Inflammatory macrophage treated with lipopolysaccharide for 4 hours (primary cell): Measurements from ENCODE around the gene CHCHD10.
A peak's percentile ranks its signal among the peaks of the same experiment; 100 is the strongest.

ENCODE experiments used
- DNase-seq: peaks from one replicate; pipeline ENCODE4 v3.0.0-alpha.2; 2020

CHCHD10 gene

DNA sequence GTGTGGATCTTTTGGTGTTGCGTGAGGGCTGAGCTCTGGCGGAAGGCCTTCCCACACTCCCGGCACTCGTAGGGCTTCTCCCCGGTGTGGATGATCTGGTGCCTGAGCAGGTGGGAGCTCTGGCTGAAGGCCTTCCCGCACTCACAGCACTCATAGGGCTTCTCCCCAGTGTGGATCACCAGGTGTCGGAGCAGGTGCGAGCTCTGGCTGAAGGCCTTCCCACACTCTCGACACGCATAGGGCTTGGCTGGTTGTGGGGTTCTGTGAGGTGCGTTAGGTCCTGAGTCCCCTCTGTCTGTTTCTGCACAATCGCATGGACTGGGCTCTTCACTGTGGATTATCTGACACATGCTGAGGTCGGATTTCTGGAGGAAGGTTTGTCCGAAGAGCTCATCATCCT, 23.3 kb downstream of the CHCHD10 start:
- DNase-seq = no peak

- DNase-seq = no peak
Measured at GRCh38 chr22:23744001-23744400, 23.8 kb downstream of the CHCHD10 start.

- DNase-seq = no peak
Measured at GRCh38 chr22:23743303-23743705, 24.5 kb downstream of the CHCHD10 start.

DNA sequence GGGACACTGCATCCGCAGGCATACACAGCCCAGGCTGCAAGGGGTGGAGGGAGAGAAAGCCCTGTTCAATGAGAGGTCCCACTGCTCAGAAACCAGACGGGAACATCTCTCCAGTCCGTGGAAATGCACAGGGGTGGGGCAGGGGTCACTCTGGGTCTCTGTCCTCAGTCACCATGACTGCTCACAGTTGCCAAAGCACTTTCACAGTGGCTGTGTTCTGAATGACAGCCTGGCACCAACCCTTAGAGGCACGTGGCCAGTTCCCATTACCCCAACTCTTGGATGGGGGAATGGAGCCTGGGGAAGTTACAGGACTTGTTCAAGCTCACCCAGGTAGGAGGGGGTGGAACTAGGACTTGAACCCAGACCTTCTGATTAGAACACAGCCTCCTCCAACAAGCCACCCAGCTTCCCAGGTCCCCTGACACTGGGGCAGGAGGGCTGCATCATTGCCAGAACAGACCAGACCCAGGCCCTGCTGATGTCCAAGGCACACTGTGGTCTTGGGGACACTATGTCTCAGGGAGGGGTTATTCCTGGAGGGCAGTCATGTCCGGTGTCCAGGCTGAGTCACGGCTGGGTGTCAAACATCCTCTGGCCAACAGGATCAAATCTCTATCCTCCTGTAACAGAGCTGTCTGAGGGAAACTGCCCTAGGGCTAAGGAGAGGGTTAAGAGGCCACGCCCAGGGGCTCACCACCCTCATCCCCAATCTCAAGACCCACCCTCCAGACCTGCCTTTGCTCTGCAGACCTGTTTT, 25.1 kb downstream of the CHCHD10 start:
- DNase-seq = no peak

GRCh38 chr22:23737696-23738095, 30.1 kb downstream of the CHCHD10 start:
- DNase-seq = no peak

DNA sequence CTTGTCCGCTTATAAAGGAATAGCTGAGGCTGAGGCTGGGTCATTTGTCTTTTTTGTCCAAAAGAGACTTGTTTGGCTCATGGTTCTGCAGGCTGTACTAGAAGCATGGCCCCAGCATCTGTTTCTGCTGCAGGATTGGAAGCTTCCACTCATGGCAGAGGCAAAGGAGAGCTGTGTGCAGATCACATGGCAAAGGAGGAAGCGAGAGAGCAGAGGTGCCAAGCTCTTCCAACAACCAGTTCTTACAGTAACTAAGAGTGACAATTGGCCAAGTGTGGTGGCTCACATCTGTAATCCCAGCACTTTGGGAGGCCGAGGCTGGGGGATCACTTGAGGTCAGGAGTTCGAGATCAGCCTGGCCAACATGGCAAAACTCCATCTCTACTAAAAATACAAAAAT, 39.7 kb downstream of the CHCHD10 start:
- peak; percentile 47 for DNase-seq

DNA sequence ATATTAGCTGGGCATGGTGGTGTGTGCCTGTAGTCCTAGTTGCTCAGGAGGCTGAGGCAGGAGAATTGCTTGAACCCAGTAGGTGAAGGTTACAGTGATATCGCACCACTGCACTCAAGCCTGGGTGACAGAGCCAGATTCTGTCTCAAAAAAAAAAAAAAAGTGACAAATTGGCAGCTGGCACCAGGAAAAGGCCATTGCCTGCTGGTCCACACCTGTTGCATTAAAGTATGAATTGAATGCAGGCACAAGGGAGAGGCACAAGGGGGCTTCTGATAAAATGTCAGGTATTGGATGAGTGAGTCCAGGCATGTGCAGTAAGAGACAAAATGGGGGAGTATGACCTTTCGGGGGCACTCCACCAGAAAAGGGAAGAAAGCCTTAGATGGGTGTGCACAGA, 45.0 kb downstream of the CHCHD10 start:
- DNase-seq = no peak

DNA sequence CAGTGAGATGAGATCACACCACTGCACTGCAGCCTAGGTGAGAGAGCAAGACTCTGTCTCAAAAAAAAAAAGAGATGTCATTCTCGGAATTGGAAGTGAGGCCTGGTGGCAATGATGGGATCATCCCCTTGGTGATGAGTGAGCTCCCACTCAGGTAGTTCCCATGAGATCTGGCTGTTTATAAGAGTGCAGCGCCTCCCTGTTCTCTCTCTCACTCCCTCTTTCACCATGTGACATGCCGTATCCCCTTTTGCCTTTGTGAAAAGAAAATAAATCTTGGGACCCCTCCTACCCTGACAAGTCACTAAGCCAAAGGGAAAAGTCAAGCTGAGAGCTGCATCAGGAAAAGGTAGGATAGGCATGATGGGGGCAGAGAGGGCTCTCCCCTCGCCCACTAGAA, 45.6 kb downstream of the CHCHD10 start:
- DNase-seq = no peak

GRCh38 chr22:23720855-23721254, 46.9 kb downstream of the CHCHD10 start:
- no peak for DNase-seq

DNA sequence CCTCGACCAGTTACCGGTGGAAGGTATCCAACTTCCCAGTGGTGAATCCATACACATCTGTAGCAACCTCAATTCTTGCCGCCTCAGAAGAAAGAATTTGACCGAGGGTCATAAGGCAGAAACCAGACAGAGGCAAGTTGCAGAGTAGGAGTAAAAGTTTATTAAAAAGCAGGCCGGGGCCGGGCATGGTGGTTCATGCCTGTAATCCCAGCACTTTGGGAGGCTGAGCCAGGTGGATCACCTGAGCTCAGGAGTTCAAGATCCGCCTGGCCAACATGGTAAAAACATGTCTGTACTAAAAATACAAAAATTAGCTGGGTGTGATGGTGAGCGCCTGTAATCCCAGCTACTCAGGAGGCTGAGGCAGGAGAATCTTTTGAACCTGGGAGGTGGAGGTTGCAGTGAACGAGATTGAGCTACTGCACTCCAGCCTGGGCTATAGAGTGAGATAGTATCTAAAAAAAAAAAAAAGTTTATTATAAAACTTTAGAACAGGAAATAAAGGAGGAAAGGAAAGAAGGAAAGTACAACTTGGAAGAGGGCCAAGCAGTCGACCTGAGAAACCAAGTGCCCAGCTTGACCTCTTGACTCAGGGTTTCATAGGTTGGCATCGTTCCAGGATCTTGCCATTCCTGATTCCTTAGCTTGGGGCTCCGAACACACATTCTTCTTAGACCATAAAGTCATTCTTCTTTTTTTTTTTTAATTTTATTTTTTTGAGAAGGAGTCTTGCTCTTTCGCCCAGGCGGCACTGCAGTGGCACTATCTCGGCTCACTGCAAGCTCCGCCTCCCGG, 49.2 kb downstream of the CHCHD10 start:
- DNase-seq = no peak

DNA sequence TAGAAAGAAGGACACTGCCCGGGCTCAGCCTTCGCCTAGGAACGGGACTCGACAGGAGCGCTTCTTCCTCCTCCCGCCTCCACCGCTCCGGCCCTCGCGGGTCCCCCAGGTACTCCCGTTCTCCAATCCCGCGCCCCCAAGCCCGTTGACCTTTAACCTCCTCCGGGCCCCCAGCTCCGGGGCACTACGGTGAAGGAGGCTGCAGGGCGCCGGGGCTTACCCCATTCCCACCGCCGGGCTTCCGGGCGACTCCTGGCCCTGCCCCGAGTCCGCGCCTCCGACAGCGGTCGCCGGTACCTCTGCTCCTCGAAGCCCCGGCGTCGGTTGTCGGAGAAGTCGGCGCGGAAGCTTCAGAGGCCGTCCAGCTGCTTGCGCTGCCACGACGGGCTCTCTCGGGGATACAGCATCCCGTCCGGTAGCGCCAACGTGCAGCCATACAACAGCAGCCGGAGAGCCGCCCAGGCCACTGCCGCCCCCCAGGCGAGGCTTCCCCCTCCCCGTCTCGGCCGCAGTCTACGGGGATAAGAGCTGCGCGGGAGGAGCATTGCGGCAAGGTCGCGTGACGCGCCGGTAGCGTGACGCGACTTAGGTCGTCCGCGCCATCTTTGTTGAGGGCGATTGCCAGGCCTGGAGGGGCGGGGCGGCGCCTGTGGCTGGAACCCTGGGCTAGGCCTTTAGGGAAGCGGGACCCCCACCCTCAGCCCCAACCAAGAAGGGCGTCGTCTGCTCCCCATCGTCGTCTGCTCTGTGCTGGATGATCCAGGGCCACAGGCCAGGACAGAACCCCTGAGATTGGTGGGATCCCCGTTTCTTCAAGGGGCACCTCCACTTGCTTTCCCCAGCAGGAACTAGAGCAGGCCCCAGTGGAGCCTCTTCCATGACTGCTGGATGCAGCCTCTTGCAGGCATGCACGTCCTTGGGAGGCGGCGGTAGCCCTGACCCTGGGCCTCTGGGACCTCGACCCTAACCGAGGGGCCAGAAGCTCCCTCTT, 50.7 kb downstream of the CHCHD10 start:
- peak; percentile 81 for DNase-seq
